PC-3 (cell line): ENCODE measurements around the gene SEMA6B.
"Not testable (repeated sequence)": the region's sequence is repeated elsewhere in the genome, so short reads cannot be mapped to it uniquely, and the experiment has no call there.

Experiments
- CTCF ChIP-seq: fragments of 300-600 bp; sonication (generic); conservative IDR thresholded peaks from 2 replicates; pipeline ENCODE4 v1.5.1; 2017; ENCODE audit warnings: antibody characterized with exemption, low read depth, mild to moderate bottlenecking, low read length
- EZH2 ChIP-seq: fragments of 300-600 bp; sonication (generic); IDR thresholded peaks from one replicate; pipeline ENCODE4 v1.6.1; 2017; ENCODE audit warnings: antibody characterized with exemption, mild to moderate bottlenecking, low read length; ENCODE audit not compliant: unreplicated experiment

- TF ChIP-seq EZH2, CTCF: not testable (repeated sequence)
These were observed 32.1 kb downstream of the SEMA6B start for GRCh38 chr19:4527377-4527776.
